IMR-90 (cell line): Measurements from ENCODE around the gene BCL2L1.

ENCODE experiments used
- CTCF ChIP-seq: conservative IDR thresholded peaks from 2 replicates; pipeline ENCODE4 v1.5.1; 2012; ENCODE audit warnings: mild to moderate bottlenecking, low read depth, low read length, improper control_type of control experiment
- MAFK ChIP-seq: IDR thresholded peaks from 2 replicates; pipeline ENCODE4 v1.6.1; 2012; ENCODE audit warnings: low read depth, low read length, improper control_type of control experiment
- MAZ ChIP-seq: IDR thresholded peaks from 2 replicates; pipeline ENCODE4 v1.6.1; 2012; ENCODE audit warnings: low read depth, mild to moderate bottlenecking, low read length, improper control_type of control experiment, moderate library complexity, borderline replicate concordance
- MXI1 ChIP-seq: IDR thresholded peaks from 2 replicates; pipeline ENCODE4 v1.6.1; 2012; ENCODE audit warnings: low read depth, mild to moderate bottlenecking, low read length, moderate library complexity, borderline replicate concordance
- NFE2L2 ChIP-seq: fragments of 150-350 bp; IDR thresholded peaks from 2 replicates; pipeline ENCODE4 v1.6.1; 2016; ENCODE audit warnings: low read depth, mild to moderate bottlenecking, low read length
- POLR2A ChIP-seq: IDR thresholded peaks from 2 replicates; pipeline ENCODE4 v1.6.1; 2012; ENCODE audit warnings: mild to moderate bottlenecking, low read depth, low read length
- RFX5 ChIP-seq: IDR thresholded peaks from 2 replicates; pipeline ENCODE4 v1.8.0; 2012; ENCODE audit warnings: low read depth, mild to moderate bottlenecking, low read length, moderate library complexity
- USF2 ChIP-seq: fragments of 150-350 bp; IDR thresholded peaks from 2 replicates; pipeline ENCODE4 v1.6.1; 2017; ENCODE audit warnings: mild to moderate bottlenecking, antibody characterized with exemption, low read length, low read depth

GRCh38 chr20:31677553-31678260 lies 45.0 kb downstream of the BCL2L1 start:
- no peak for TF ChIP-seq MAZ
- no peak for TF ChIP-seq CTCF
- no peak for TF ChIP-seq POLR2A
- no peak for TF ChIP-seq NFE2L2
- TF ChIP-seq MXI1: no peak
- TF ChIP-seq RFX5: no peak
- no peak for TF ChIP-seq USF2
- TF ChIP-seq MAFK: no peak
